ENCODE measurements around the gene TSC2. TPM values are rescaled to one million over a fixed set of nuclear protein-coding genes. Genes with fewer than 3 reads are reported as not detected.
"Not testable (repeated sequence)": the region's sequence is repeated elsewhere in the genome, so short reads cannot be mapped to it uniquely, and the experiment has no call there.

The TSC2 gene
- total RNA-seq, 1 experiment from 2014 or later = 109 TPM

DNA sequence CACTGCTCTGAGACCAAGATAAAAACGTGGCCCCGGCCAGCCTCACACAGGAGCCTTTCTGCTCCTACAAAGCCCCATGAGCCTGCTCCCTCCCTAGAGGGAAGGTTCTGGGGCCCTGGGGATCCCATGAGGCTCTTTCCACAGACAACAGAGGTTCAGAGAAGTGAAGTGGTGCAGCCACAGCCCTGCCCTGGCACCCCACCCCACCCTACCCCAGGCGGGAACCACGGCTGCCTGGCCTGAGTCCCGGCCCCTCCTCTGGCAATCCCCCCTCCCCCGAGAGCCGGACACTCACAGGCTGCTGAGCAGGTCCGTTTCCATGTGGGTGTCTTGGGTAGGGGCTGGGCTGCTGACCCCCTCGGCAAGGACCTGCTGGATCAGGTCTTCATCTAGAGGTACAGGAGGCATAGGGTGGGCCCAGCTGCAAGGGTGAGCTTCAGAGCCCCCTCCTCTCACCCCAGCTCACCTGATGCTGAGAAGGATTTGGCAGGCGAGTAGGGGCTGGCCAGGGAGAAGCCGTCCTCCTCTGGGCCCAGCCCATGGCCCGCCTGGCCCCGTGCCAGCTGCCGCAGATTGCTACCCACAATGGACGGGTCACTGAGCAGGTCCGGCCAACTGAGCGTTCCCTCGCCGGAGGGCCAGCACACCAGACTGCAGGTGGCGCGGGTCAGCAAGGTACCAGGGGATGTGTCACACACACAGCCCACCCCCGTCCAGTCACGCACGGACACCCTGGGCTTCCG lies 49.2 kb downstream of the TSC2 start:
- Mint-ChIP-seq H3K27ac (ENCODE audit: unreplicated experiment) (no peak overlapping the region), H3K9me3 (ENCODE audit: unreplicated experiment) (no peaks in the 10 kb centered on the region), H3K27me3 (ENCODE audit: insufficient read depth, unreplicated experiment) (no peaks in the 10 kb centered on the region), H3K4me3 (ENCODE audit: unreplicated experiment) (no peak overlapping the region), H3K36me3 (ENCODE audit: insufficient read depth, unreplicated experiment) (peaks cover 33% of the 10 kb centered on the region), H3K4me1 (ENCODE audit: low read depth, unreplicated experiment) (no peaks in the 10 kb centered on the region)
- TF ChIP-seq, protein P1, sequence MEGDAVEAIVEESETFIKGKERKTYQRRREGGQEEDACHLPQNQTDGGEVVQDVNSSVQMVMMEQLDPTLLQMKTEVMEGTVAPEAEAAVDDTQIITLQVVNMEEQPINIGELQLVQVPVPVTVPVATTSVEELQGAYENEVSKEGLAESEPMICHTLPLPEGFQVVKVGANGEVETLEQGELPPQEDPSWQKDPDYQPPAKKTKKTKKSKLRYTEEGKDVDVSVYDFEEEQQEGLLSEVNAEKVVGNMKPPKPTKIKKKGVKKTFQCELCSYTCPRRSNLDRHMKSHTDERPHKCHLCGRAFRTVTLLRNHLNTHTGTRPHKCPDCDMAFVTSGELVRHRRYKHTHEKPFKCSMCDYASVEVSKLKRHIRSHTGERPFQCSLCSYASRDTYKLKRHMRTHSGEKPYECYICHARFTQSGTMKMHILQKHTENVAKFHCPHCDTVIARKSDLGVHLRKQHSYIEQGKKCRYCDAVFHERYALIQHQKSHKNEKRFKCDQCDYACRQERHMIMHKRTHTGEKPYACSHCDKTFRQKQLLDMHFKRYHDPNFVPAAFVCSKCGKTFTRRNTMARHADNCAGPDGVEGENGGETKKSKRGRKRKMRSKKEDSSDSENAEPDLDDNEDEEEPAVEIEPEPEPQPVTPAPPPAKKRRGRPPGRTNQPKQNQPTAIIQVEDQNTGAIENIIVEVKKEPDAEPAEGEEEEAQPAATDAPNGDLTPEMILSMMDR (IDR thresholded peaks at IDR 0.05; ENCODE audit: insufficient read depth in 1 of 2, low read depth in 1 of 2, low read length in 1 of 2, severe bottlenecking in 1 of 2, unreplicated experiment in 1 of 2) = no peak
- no peak for DNase-seq
- Histone ChIP-seq H3K36me3 (ENCODE audit: control insufficient read depth, insufficient read depth, low read length) (no peaks in the 10 kb centered on the region; the same call in 1 of the 2 replicates), H3K27me3 (replicated peaks; ENCODE audit: control insufficient read depth, insufficient read depth, low read length) (no peaks in the 10 kb centered on the region), H3K4me3 (ENCODE audit: low read depth, low read length) (no peak overlapping the region), H3K4me1 (peaks cover 9% of the 10 kb centered on the region), H3K9me3 (no peaks in the 10 kb centered on the region)
- ChIA-PET CTCF (no interaction called here), POLR2A (no interaction called here)
- BruUV-seq (replicated peaks) = no TSS peak
- intact Hi-C loops (cut with micrococcal nuclease; ENCODE audit: unreplicated experiment) = no loop called here

- CTCF ChIA-PET; BruUV-seq (replicated peaks): not testable (repeated sequence)
Observed at GRCh38 chr16:2097689-2098088, 49.9 kb downstream of the TSC2 start.

GRCh38 chr16:2101581-2101980 lies 53.8 kb downstream of the TSC2 start:
- H3K27ac Mint-ChIP-seq (ENCODE audit: unreplicated experiment); H3K9me3 Mint-ChIP-seq (ENCODE audit: unreplicated experiment); CTCF ChIA-PET; H3K4me3 Mint-ChIP-seq (ENCODE audit: unreplicated experiment); H3K9me3 ChIP-seq; H3K27me3 ChIP-seq (replicated peaks; ENCODE audit: control insufficient read depth, insufficient read depth, low read length); H3K36me3 ChIP-seq (ENCODE audit: control insufficient read depth, insufficient read depth, low read length); H3K4me1 ChIP-seq; intact Hi-C loops (cut with micrococcal nuclease; ENCODE audit: unreplicated experiment); H3K4me1 Mint-ChIP-seq (ENCODE audit: low read depth, unreplicated experiment); DNase-seq; POLR2A ChIA-PET; BruUV-seq (replicated peaks); H3K27me3 Mint-ChIP-seq (ENCODE audit: insufficient read depth, unreplicated experiment); H3K4me3 ChIP-seq (ENCODE audit: low read depth, low read length): not testable (repeated sequence)
- peaks cover 23% of the 10 kb centered on the region for H3K36me3 Mint-ChIP-seq (ENCODE audit: insufficient read depth, unreplicated experiment)

More at GRCh38 chr16:2097689-2098088, 49.9 kb downstream of the TSC2 start:
- H3K27me3 Mint-ChIP-seq (ENCODE audit: insufficient read depth, unreplicated experiment); H3K4me1 Mint-ChIP-seq (ENCODE audit: low read depth, unreplicated experiment); intact Hi-C loops (cut with micrococcal nuclease; ENCODE audit: unreplicated experiment); H3K9me3 ChIP-seq; H3K27ac Mint-ChIP-seq (ENCODE audit: unreplicated experiment); POLR2A ChIA-PET; H3K4me1 ChIP-seq; H3K27me3 ChIP-seq (replicated peaks; ENCODE audit: control insufficient read depth, insufficient read depth, low read length); H3K4me3 Mint-ChIP-seq (ENCODE audit: unreplicated experiment); H3K36me3 ChIP-seq (ENCODE audit: control insufficient read depth, insufficient read depth, low read length); DNase-seq; H3K9me3 Mint-ChIP-seq (ENCODE audit: unreplicated experiment); H3K4me3 ChIP-seq (ENCODE audit: low read depth, low read length): not testable (repeated sequence)
- peaks cover 27% of the 10 kb centered on the region for H3K36me3 Mint-ChIP-seq (ENCODE audit: insufficient read depth, unreplicated experiment)

DNA sequence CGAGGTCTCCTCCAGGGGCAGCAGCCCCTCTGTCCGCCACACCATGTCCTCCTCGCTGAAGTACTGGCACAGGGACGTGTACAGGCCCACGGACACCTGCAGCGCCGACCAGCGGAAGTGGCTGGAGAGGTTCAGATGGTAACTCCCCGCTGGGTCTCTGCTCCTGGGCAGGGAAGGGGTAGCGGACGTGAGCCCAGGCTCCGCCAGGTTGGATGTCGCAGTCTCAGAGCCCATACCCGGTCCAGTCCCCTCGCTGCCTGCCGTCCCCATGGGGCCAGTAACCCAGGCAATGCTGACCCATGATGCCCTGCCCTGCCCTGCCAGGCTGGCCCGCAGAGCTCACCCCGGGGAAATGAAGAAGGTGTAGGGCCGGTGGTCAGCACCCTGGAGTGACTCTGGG lies 54.7 kb downstream of the TSC2 start:
- Histone ChIP-seq H3K4me3 (ENCODE audit: low read depth, low read length) (no peak overlapping the region), H3K4me1 (no peaks in the 10 kb centered on the region), H3K36me3 (ENCODE audit: control insufficient read depth, insufficient read depth, low read length) (no peaks in the 10 kb centered on the region; the same call in 1 of the 2 replicates), H3K27me3 (replicated peaks; ENCODE audit: control insufficient read depth, insufficient read depth, low read length) (no peaks in the 10 kb centered on the region), H3K9me3 (no peaks in the 10 kb centered on the region)
- H3K9me3 Mint-ChIP-seq (ENCODE audit: unreplicated experiment) = no peaks in the 10 kb centered on the region
- H3K4me1 Mint-ChIP-seq (ENCODE audit: low read depth, unreplicated experiment) = no peaks in the 10 kb centered on the region
- TF ChIP-seq, protein P1 (IDR thresholded peaks at IDR 0.05; ENCODE audit: insufficient read depth in 1 of 2, low read depth in 1 of 2, low read length in 1 of 2, severe bottlenecking in 1 of 2, unreplicated experiment in 1 of 2) = no peak
- POLR2A ChIA-PET = no interaction called here
- H3K36me3 Mint-ChIP-seq (ENCODE audit: insufficient read depth, unreplicated experiment) = peaks cover 15% of the 10 kb centered on the region
- intact Hi-C loops (cut with micrococcal nuclease; ENCODE audit: unreplicated experiment) = no loop called here
- H3K4me3 Mint-ChIP-seq (ENCODE audit: unreplicated experiment) = no peak overlapping the region
- DNase-seq = no peak
- BruUV-seq (replicated peaks) = no TSS peak
- CTCF ChIA-PET = no interaction called here
- no peak overlapping the region for H3K27ac Mint-ChIP-seq (ENCODE audit: unreplicated experiment)
- H3K27me3 Mint-ChIP-seq (ENCODE audit: insufficient read depth, unreplicated experiment) = no peaks in the 10 kb centered on the region

DNA sequence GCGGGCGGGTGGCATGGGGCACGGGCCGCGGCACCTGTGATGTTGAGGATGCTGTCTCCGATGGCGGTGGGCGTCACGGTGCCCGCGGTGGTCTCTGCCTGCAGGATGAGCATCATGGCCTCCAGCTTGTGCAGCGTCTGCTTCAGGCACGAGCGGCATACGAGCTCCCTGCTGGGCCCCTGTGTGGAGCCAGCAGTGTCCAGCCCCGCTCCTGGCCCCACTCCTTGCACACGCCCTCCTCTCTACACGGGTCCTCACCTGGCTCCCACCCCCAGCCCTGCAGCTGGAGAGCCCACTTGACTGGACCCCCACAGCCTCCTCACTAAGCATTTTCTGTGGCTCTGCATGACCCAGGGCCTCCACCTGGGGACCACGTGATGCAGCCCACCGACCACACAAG lies 56.7 kb downstream of the TSC2 start:
- H3K9me3 ChIP-seq; H3K27ac Mint-ChIP-seq (ENCODE audit: unreplicated experiment); H3K4me3 ChIP-seq (ENCODE audit: low read depth, low read length); H3K4me3 Mint-ChIP-seq (ENCODE audit: unreplicated experiment); BruUV-seq (replicated peaks); H3K36me3 ChIP-seq (ENCODE audit: control insufficient read depth, insufficient read depth, low read length); H3K27me3 ChIP-seq (replicated peaks; ENCODE audit: control insufficient read depth, insufficient read depth, low read length); CTCF ChIA-PET; H3K27me3 Mint-ChIP-seq (ENCODE audit: insufficient read depth, unreplicated experiment); DNase-seq; H3K4me1 ChIP-seq; H3K9me3 Mint-ChIP-seq (ENCODE audit: unreplicated experiment); POLR2A ChIA-PET; intact Hi-C loops (cut with micrococcal nuclease; ENCODE audit: unreplicated experiment); H3K4me1 Mint-ChIP-seq (ENCODE audit: low read depth, unreplicated experiment): not testable (repeated sequence)
- H3K36me3 Mint-ChIP-seq (ENCODE audit: insufficient read depth, unreplicated experiment) = peaks cover 14% of the 10 kb centered on the region

- H3K36me3 ChIP-seq (ENCODE audit: control insufficient read depth, insufficient read depth, low read length); H3K4me1 ChIP-seq; intact Hi-C loops (cut with micrococcal nuclease; ENCODE audit: unreplicated experiment); POLR2A ChIA-PET; H3K9me3 Mint-ChIP-seq (ENCODE audit: unreplicated experiment); H3K9me3 ChIP-seq; DNase-seq; BruUV-seq (replicated peaks); H3K4me1 Mint-ChIP-seq (ENCODE audit: low read depth, unreplicated experiment); H3K27me3 Mint-ChIP-seq (ENCODE audit: insufficient read depth, unreplicated experiment); H3K27ac Mint-ChIP-seq (ENCODE audit: unreplicated experiment); CTCF ChIA-PET; H3K4me3 ChIP-seq (ENCODE audit: low read depth, low read length); H3K27me3 ChIP-seq (replicated peaks; ENCODE audit: control insufficient read depth, insufficient read depth, low read length); H3K4me3 Mint-ChIP-seq (ENCODE audit: unreplicated experiment): not testable (repeated sequence)
- peaks cover 14% of the 10 kb centered on the region for H3K36me3 Mint-ChIP-seq (ENCODE audit: insufficient read depth, unreplicated experiment)
Observed at GRCh38 chr16:2105291-2105690, 57.5 kb downstream of the TSC2 start.
